ENCODE results near the gene PURB.
A peak's percentile ranks its signal among the peaks of the same experiment; 100 is the strongest.

The PURB gene

DNA sequence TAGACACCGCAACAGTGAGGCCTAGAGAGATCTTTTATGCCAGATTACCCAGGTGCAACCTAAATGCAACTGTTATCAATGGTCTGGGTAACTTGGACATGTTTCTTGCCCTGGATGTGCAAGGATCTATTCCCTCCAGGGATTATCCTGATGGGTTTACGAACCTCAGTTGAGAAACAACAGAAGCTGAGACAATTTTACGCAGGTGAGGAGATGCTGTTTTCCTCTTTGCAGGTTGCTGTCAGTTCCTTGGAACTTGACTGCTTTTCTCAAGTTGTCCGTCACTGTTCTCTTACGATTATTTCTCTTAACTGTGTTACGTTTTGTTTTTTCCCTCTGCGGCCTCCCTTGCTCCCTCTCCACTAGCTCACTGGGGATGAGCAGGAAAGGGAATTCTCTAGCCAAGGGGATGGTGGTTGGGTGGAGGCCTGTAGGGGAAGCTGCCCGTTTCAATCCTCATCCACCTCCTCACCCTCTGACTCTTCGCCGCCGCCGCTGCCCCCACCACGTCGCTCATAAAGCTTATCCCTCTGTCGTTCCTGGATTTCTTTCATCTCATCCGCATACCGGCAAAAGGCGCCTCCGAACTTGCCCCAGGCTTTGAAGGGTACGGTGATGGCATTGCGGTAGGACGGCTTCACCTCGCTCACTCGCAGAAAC lies 1.2 kb downstream of the PURB start:
- TF ChIP-seq EZH2phosphoT487 (conservative IDR thresholded peaks at IDR 0.05; ENCODE audit: low read length) = no peak
- TF ChIP-seq, protein P1, sequence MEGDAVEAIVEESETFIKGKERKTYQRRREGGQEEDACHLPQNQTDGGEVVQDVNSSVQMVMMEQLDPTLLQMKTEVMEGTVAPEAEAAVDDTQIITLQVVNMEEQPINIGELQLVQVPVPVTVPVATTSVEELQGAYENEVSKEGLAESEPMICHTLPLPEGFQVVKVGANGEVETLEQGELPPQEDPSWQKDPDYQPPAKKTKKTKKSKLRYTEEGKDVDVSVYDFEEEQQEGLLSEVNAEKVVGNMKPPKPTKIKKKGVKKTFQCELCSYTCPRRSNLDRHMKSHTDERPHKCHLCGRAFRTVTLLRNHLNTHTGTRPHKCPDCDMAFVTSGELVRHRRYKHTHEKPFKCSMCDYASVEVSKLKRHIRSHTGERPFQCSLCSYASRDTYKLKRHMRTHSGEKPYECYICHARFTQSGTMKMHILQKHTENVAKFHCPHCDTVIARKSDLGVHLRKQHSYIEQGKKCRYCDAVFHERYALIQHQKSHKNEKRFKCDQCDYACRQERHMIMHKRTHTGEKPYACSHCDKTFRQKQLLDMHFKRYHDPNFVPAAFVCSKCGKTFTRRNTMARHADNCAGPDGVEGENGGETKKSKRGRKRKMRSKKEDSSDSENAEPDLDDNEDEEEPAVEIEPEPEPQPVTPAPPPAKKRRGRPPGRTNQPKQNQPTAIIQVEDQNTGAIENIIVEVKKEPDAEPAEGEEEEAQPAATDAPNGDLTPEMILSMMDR (IDR thresholded peaks at IDR 0.05; ENCODE audit: insufficient read depth, low read length, poor library complexity, severe bottlenecking) = no peak
- peaks cover 24% of the 10 kb centered on the region for H4K20me1 ChIP-seq (ENCODE audit: low read depth, low read length)
- H3K9me3 ChIP-seq (ENCODE audit: insufficient read depth, low read length) = peaks cover 5% of the 10 kb centered on the region; the same call in 1 of the 2 replicates
- peaks cover 29% of the 10 kb centered on the region for H3K36me3 ChIP-seq (ENCODE audit: low read length)
- H3K27ac ChIP-seq (ENCODE audit: low read depth, low read length) = no peak overlapping the region
- peak overlapping the region; percentile 60 for H3K4me2 ChIP-seq (ENCODE audit: low read depth, low read length, poor library complexity, severe bottlenecking)
- H3K9ac ChIP-seq (ENCODE audit: low read length) = peak overlapping the region; percentile 64
- peak overlapping the region; percentile 90 for H3K4me3 ChIP-seq (ENCODE audit: insufficient read depth, low read length, poor library complexity, severe bottlenecking)
- H3K27me3 ChIP-seq (ENCODE audit: low read length) = no peaks in the 10 kb centered on the region
- H3F3A ChIP-seq (ENCODE audit: insufficient read depth) = peaks cover 41% of the 10 kb centered on the region
- H2AFZ ChIP-seq (ENCODE audit: low read depth, low read length, severe bottlenecking) = no peak overlapping the region
- no peaks in the 10 kb centered on the region for H3K9me2 ChIP-seq (replicated peaks; ENCODE audit: insufficient read depth, low read length)
- peaks cover 53% of the 10 kb centered on the region for H3K79me2 ChIP-seq (ENCODE audit: insufficient read depth, low read length)

DNA sequence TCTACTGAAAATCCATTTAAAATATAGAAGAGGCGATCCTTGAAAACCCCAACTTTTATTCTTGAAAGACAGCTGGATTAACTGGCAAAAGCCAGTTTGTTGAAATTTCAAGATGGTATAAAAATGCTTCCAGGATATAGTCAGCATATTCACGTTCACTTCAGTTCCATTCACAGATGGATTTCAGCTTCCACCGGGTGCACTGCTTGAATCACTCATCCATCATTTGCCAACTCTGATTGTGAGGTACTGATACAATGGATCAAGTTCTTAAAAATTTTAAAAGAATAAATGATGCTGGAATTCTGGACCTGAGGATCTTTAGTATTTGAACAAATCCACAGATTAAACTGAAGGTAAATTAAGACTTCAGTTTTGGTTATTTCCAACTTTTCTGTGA lies 2.4 kb downstream of the PURB start:
- no peak overlapping the region for H3K27ac ChIP-seq (ENCODE audit: low read depth, low read length)
- peak overlapping the region; percentile 30 for H3K4me3 ChIP-seq (ENCODE audit: insufficient read depth, low read length, poor library complexity, severe bottlenecking)
- peaks cover 29% of the 10 kb centered on the region for H3K36me3 ChIP-seq (ENCODE audit: low read length)

DNA sequence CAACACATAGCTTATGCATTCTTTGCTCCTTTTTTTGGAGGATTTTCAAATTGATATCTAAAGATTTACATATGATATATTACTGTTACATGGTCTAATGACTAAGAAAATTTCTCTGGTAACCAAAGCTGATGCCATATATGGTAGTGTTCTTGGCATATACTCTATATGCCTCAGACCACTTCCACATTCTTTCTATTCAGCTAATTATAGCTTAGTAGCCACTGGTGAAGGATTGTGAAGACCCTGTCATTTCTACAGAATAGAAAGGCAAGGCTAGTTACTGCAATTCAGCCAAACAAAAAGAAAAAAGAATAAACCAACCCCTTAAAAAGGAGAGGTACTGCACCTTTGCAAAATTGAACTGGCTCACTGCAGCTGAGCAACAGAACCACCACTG lies 3.7 kb downstream of the PURB start:
- Histone ChIP-seq H3K9ac (ENCODE audit: low read length) (peak overlapping the region; percentile 8; the same call in 1 of the 2 replicates), H3K9me3 (ENCODE audit: insufficient read depth, low read length) (peaks cover 5% of the 10 kb centered on the region; the same call in 1 of the 2 replicates), H3K36me3 (ENCODE audit: low read length) (peaks cover 29% of the 10 kb centered on the region), H3F3A (ENCODE audit: insufficient read depth) (peaks cover 34% of the 10 kb centered on the region), H3K79me2 (ENCODE audit: insufficient read depth, low read length) (peaks cover 56% of the 10 kb centered on the region), H2AFZ (ENCODE audit: low read depth, low read length, severe bottlenecking) (no peak overlapping the region), H3K4me3 (ENCODE audit: insufficient read depth, low read length, poor library complexity, severe bottlenecking) (peak overlapping the region; percentile 30), H3K27me3 (ENCODE audit: low read length) (no peaks in the 10 kb centered on the region), H3K4me2 (ENCODE audit: low read depth, low read length, poor library complexity, severe bottlenecking) (peak overlapping the region; percentile 60), H4K20me1 (ENCODE audit: low read depth, low read length) (peaks cover 32% of the 10 kb centered on the region), H3K27ac (ENCODE audit: low read depth, low read length) (0 out of 2 replicates have a peak overlapping the region, but pooled peaks have one; percentile 16), H3K9me2 (replicated peaks; ENCODE audit: insufficient read depth, low read length) (no peaks in the 10 kb centered on the region)
- TF ChIP-seq EZH2phosphoT487 (conservative IDR thresholded peaks at IDR 0.05; ENCODE audit: low read length) = no peak

More for the DNA sequence above, 2.4 kb downstream of the PURB start:
- Histone ChIP-seq H3K27me3 (ENCODE audit: low read length) (no peaks in the 10 kb centered on the region), H3K4me2 (ENCODE audit: low read depth, low read length, poor library complexity, severe bottlenecking) (peak overlapping the region; percentile 60), H3K79me2 (ENCODE audit: insufficient read depth, low read length) (peaks cover 55% of the 10 kb centered on the region), H3K9ac (ENCODE audit: low read length) (no peak overlapping the region; the same call in 1 of the 2 replicates), H2AFZ (ENCODE audit: low read depth, low read length, severe bottlenecking) (no peak overlapping the region), H3K9me2 (replicated peaks; ENCODE audit: insufficient read depth, low read length) (no peaks in the 10 kb centered on the region), H3K9me3 (ENCODE audit: insufficient read depth, low read length) (peaks cover 5% of the 10 kb centered on the region; the same call in 1 of the 2 replicates), H3F3A (ENCODE audit: insufficient read depth) (peaks cover 39% of the 10 kb centered on the region), H4K20me1 (ENCODE audit: low read depth, low read length) (peaks cover 30% of the 10 kb centered on the region)
- TF ChIP-seq, protein P1 (IDR thresholded peaks at IDR 0.05; ENCODE audit: insufficient read depth, low read length, poor library complexity, severe bottlenecking) = no peak

DNA sequence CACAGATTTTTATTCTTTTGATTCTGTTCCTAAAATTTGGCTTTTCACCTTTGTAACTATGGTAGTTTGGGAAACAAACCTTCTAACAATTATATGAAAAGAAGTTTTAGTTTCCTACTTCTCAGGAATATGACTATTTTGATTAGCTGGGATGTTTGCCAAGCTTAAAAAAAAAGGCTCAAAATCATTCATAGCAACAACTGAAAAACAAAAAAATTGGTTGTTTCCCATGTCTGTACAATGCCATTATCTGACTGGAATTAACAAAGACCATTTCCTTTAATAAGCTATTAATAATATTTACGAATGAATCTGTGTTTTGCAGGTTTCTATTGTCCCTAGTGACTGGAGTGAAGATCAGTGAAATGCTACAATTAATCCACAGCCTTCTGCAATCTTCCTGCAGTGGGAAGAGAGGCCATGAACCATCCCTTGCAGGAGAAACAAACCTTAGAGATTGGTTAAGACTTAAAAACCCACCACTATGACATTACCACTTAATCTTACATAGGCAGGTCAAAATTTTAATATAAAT lies 4.2 kb downstream of the PURB start:
- H4K20me1 ChIP-seq (ENCODE audit: low read depth, low read length) = peaks cover 33% of the 10 kb centered on the region
- H3K79me2 ChIP-seq (ENCODE audit: insufficient read depth, low read length) = peaks cover 56% of the 10 kb centered on the region
- H3K4me2 ChIP-seq (ENCODE audit: low read depth, low read length, poor library complexity, severe bottlenecking) = peak overlapping the region; percentile 60
- no peak overlapping the region for H2AFZ ChIP-seq (ENCODE audit: low read depth, low read length, severe bottlenecking)
- peak overlapping the region; percentile 16 for H3K4me3 ChIP-seq (ENCODE audit: insufficient read depth, low read length, poor library complexity, severe bottlenecking)
- H3K36me3 ChIP-seq (ENCODE audit: low read length) = peaks cover 29% of the 10 kb centered on the region
- H3K27me3 ChIP-seq (ENCODE audit: low read length) = no peaks in the 10 kb centered on the region
- H3K27ac ChIP-seq (ENCODE audit: low read depth, low read length) = no peak overlapping the region
- TF ChIP-seq EZH2phosphoT487 (conservative IDR thresholded peaks at IDR 0.05; ENCODE audit: low read length) = no peak
- TF ChIP-seq, protein P1 (IDR thresholded peaks at IDR 0.05; ENCODE audit: insufficient read depth, low read length, poor library complexity, severe bottlenecking) = no peak
- H3F3A ChIP-seq (ENCODE audit: insufficient read depth) = peaks cover 38% of the 10 kb centered on the region
- no peaks in the 10 kb centered on the region for H3K9me2 ChIP-seq (replicated peaks; ENCODE audit: insufficient read depth, low read length)
- H3K9ac ChIP-seq (ENCODE audit: low read length) = peak overlapping the region; percentile 4; the same call in 1 of the 2 replicates
- peaks cover 5% of the 10 kb centered on the region; the same call in 1 of the 2 replicates for H3K9me3 ChIP-seq (ENCODE audit: insufficient read depth, low read length)
